ENCODE results near the gene BCL11B.

BCL11B gene

GRCh38 chr14:99119554-99120525 lies 152.2 kb downstream of the BCL11B start:
- H2AFZ ChIP-seq (ENCODE audit: low read depth, low read length, severe bottlenecking): no peak overlapping the region
- H3K27me3 ChIP-seq (ENCODE audit: low read length): no peaks in the 10 kb centered on the region
- H4K20me1 ChIP-seq (ENCODE audit: low read depth, low read length): no peaks in the 10 kb centered on the region
- H3K9ac ChIP-seq (ENCODE audit: low read length): no peak overlapping the region
- H3F3A ChIP-seq (ENCODE audit: insufficient read depth): no peaks in the 10 kb centered on the region
- no peak overlapping the region for H3K4me2 ChIP-seq (ENCODE audit: low read depth, low read length, poor library complexity, severe bottlenecking)
- H3K36me3 ChIP-seq (ENCODE audit: low read length): no peaks in the 10 kb centered on the region
- H3K4me3 ChIP-seq (ENCODE audit: insufficient read depth, low read length, poor library complexity, severe bottlenecking): no peak overlapping the region
- TF ChIP-seq CTCF (IDR thresholded peaks at IDR 0.05; ENCODE audit: insufficient read depth, low read length, poor library complexity, severe bottlenecking): no peak
- no peaks in the 10 kb centered on the region for H3K79me2 ChIP-seq (ENCODE audit: insufficient read depth, low read length)
- H3K9me3 ChIP-seq (ENCODE audit: insufficient read depth, low read length): no peaks in the 10 kb centered on the region
- no peak overlapping the region for H3K27ac ChIP-seq (ENCODE audit: low read depth, low read length)
- no peaks in the 10 kb centered on the region for H3K9me2 ChIP-seq (replicated peaks; ENCODE audit: insufficient read depth, low read length)

All from SU-DHL-6 (cell line).